Body of pancreas (tissue), 4 donors: Measurements from ENCODE around the gene IKZF4. TPM values are rescaled to one million over a fixed set of nuclear protein-coding genes. Genes with fewer than 3 reads are reported as not detected.
"Not testable (repeated sequence)": the region's sequence is repeated elsewhere in the genome, so short reads cannot be mapped to it uniquely, and the experiment has no call there.

ENCODE experiments used
- ATAC-seq: fragments of 150-250 bp; one replicate; pipeline ENCODE4 v1.9.1; 2016
- DNase-seq, 4 donors: peaks; one replicate each; pipeline ENCODE4 v3.0.0-alpha.2; 2019
- H3K27ac ChIP-seq, 4 donors: fragments of 200-600 bp; sonication (generic); 1 replicate in 3 of 4; 2 replicates in 1 of 4; pipeline versions ENCODE4 v1.5.1 to v1.6.1; 2016 to 2019; ENCODE audit warnings: mild to moderate bottlenecking in 1 of 4, mixed read lengths in 1 of 4, moderate library complexity in 1 of 4
- H3K27me3 ChIP-seq, 2 donors: fragments of 200-600 bp; sonication (generic); one replicate each; pipeline ENCODE4 v1.6.0; 2016; ENCODE audit warnings: mild to moderate bottlenecking in 1 of 2
- H3K36me3 ChIP-seq, 2 donors: fragments of 200-600 bp; sonication (generic); replicated peaks in 1 of 2; 2 replicates each; pipeline ENCODE4 v1.5.1; 2016; ENCODE audit warnings: low read depth in 2 of 2; ENCODE audit not compliant: insufficient read depth in 1 of 2
- H3K4me1 ChIP-seq: fragments of 200-600 bp; sonication (generic); one replicate; pipeline ENCODE4 v1.6.0; 2016
- H3K4me3 ChIP-seq, 2 donors: fragments of 200-600 bp; sonication (generic); 1 replicate in 1 of 2; 2 replicates in 1 of 2; pipeline ENCODE4 v1.5.1; 2016 to 2019
- H3K9me3 ChIP-seq, 3 donors: fragments of 200-600 bp; sonication (generic); 1 replicate in 2 of 3; 2 replicates in 1 of 3; pipeline ENCODE4 v1.5.1; 2016
- CTCF ChIP-seq, 7 experiments: fragments of 450-650 bp in 4 of 7; fragments of 200-600 bp in 3 of 7; sonication (generic) in 3 of 7; IDR thresholded peaks; one replicate each; pipeline ENCODE4 v1.5.1; 2016 to 2019; ENCODE audit warnings: antibody characterized with exemption in 7 of 7
- POLR2A ChIP-seq, 3 donors: fragments of 450-650 bp; IDR thresholded peaks; one replicate each; pipeline ENCODE4 v1.6.1; 2016; ENCODE audit warnings: antibody characterized with exemption in 3 of 3, mild to moderate bottlenecking in 2 of 3
- WGBS, 2 donors: methylation state at CpG; one replicate each; pipeline ENCODE4 v1.1.5; 2017; 5-methylcytosine and 5-hydroxymethylcytosine counted together
- intact Hi-C: fragments of 100-400 bp; cut with DNase I; formaldehyde crosslinking; loops from one replicate; pipeline ENCODE4 v1.15.1; 2023
- total RNA-seq, 2 donors: library from RNA; depleted of rRNA; stranded (reverse); fragments of >200 nt; gene quantifications; one replicate each; pipeline ENCODE4 v1.1.0, GENCODE V29; 2016

The IKZF4 gene
- total RNA-seq, 2 donors from 2014 or later = 2.6 to 7.6 TPM

GRCh38 chr12:55982319-55982936 is 38.4 kb upstream of the IKZF4 start:
- Histone ChIP-seq H3K9me3 (no peaks in the 10 kb centered on the region), H3K36me3 (peaks cover 0 to 6% of the 10 kb centered on the region in 2 donors), H3K4me3 (no peak overlapping the region), H3K4me1 (no peaks in the 10 kb centered on the region), H3K27me3 (no peaks in the 10 kb centered on the region), H3K27ac (no peak overlapping the region)
- 60 to 87% methylated on average over 3 of the region's 3 CpGs for WGBS, 2 donors
- ATAC-seq = no peak
- no peak for DNase-seq
- intact Hi-C loops = loop anchor here (10.0 kb wide), 1 partner anchor 1732 kb away; no protein-coding TSS in a partner anchor
- TF ChIP-seq CTCF (IDR thresholded peaks at IDR 0.05) (no peak), POLR2A (IDR thresholded peaks at IDR 0.05) (no peak)

GRCh38 chr12:55983232-55983842 is 37.5 kb upstream of the IKZF4 start:
- no peak overlapping the region for H3K4me3 ChIP-seq
- ATAC-seq (no peak), DNase-seq (no peak)
- TF ChIP-seq CTCF (IDR thresholded peaks at IDR 0.05) (no peak), POLR2A (IDR thresholded peaks at IDR 0.05) (no peak)
- no peaks in the 10 kb centered on the region for H3K9me3 ChIP-seq
- no peaks in the 10 kb centered on the region for H3K4me1 ChIP-seq
- intact Hi-C loops = loop anchor here (10.0 kb wide), 1 partner anchor 1731 kb away; no protein-coding TSS in a partner anchor
- H3K27me3 ChIP-seq = no peaks in the 10 kb centered on the region
- H3K36me3 ChIP-seq = peaks cover 5 to 9% of the 10 kb centered on the region in 2 donors
- no peak overlapping the region for H3K27ac ChIP-seq
- WGBS, 2 donors = 65 to 76% methylated on average over 4 of the region's 4 CpGs

- 50 to 59% methylated on average over 2 of the region's 2 CpGs for WGBS, 2 donors
- intact Hi-C loops = loop anchor here (10.0 kb wide), 1 partner anchor 1730 kb away; no protein-coding TSS in a partner anchor
- H3K9me3 ChIP-seq = no peaks in the 10 kb centered on the region
- DNase-seq = no peak
- no peaks in the 10 kb centered on the region for H3K27me3 ChIP-seq
- no peak overlapping the region for H3K27ac ChIP-seq
- TF ChIP-seq CTCF (IDR thresholded peaks at IDR 0.05) (no peak), POLR2A (IDR thresholded peaks at IDR 0.05) (no peak)
- no peaks in the 10 kb centered on the region for H3K4me1 ChIP-seq
- H3K36me3 ChIP-seq = peaks cover 5 to 9% of the 10 kb centered on the region in 2 donors
- H3K4me3 ChIP-seq = no peak overlapping the region
- no peak for ATAC-seq
Observed at GRCh38 chr12:55984861-55985260, 36.0 kb upstream of the IKZF4 start.

- WGBS, 2 donors = 77 to 82% methylated on average over 4 of the region's 4 CpGs
- ATAC-seq (no peak), DNase-seq (no peak)
- H3K27ac ChIP-seq = no peak overlapping the region
- H3K4me1 ChIP-seq = no peaks in the 10 kb centered on the region
- H3K36me3 ChIP-seq = peaks cover 5 to 8% of the 10 kb centered on the region in 2 donors
- intact Hi-C loops = loop anchor here (10.0 kb wide), 1 partner anchor 1729 kb away; no protein-coding TSS in a partner anchor
- H3K27me3 ChIP-seq = no peaks in the 10 kb centered on the region
- H3K9me3 ChIP-seq = no peaks in the 10 kb centered on the region
- TF ChIP-seq CTCF (IDR thresholded peaks at IDR 0.05) (no peak), POLR2A (IDR thresholded peaks at IDR 0.05) (no peak)
- no peak overlapping the region for H3K4me3 ChIP-seq
Observed at GRCh38 chr12:55985341-55985740, 35.5 kb upstream of the IKZF4 start.

GRCh38 chr12:55985976-55986375 is 34.9 kb upstream of the IKZF4 start:
- intact Hi-C loops = loop anchor here (10.0 kb wide), 1 partner anchor 1729 kb away; no protein-coding TSS in a partner anchor
- not testable (repeated sequence) for H3K4me1 ChIP-seq, H3K27me3 ChIP-seq, H3K4me3 ChIP-seq, DNase-seq, ATAC-seq, H3K27ac ChIP-seq, H3K9me3 ChIP-seq
- peaks cover 5 to 13% of the 10 kb centered on the region in 2 donors for H3K36me3 ChIP-seq
- 86 to 95% methylated on average over 7 of the region's 7 CpGs for WGBS, 2 donors
